Activated gamma-delta T cell treated with anti-CD3 and anti-CD28 coated beads, Interleukin-2, amount 50 U/mL, for 16 hours (primary cell): ENCODE measurements around the gene KCNQ1.

ENCODE experiments used
- DNase-seq: peaks from one replicate; pipeline ENCODE4 v3.0.0-alpha.2; 2020; ENCODE audit warnings: low read depth

Gene KCNQ1

DNA sequence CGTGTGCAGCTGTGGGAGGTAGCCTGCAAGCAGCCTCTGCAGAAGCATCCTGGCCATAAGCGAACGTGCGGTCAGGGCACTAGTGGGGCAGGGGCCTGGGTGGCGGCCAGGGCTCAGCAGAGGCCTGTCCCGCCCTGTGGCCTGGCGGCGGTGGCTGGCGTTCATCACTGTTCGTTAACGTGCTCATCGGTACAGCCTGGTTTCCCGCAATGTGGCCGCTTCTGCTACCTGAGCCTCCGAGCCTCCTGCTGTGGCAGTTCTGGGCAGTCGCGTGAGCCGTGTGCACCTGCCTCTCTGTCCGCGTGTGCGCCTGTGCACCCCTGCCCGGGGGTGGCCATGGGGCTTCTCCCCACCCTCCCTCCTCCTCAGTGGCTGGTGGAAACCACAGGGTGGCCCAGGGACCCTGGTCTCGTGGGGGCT lies 137.1 kb downstream of the KCNQ1 start:
- no peak for DNase-seq

DNA sequence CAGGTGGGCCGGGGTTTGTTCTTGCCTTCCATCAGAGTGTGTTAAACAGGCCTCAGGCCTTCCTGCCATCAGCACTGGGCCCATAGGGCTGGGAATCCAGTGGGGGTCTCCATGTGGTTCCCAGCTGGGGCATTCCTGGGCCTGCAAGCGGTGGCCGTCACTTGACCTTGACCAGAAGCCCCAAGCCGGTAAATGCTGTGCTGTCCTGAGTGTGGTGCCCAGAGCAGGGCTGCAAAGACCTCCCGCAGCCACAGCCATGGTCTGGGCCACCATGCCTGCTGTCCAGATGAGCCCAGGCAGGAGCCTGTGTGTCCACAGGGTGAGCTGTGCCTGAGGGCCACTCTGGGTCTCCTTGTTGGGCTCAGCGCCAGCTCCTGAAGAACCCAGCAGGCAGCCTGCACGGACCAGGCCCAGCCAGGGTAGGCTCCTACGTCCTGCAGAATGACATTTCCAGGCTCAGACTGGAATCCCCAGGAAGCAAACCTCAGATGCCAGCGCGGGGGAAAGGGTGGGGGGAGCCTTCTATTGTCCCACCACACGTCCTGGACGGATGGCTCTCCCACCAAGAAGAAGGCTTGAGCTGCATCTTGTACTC lies 137.6 kb downstream of the KCNQ1 start:
- no peak for DNase-seq

DNA sequence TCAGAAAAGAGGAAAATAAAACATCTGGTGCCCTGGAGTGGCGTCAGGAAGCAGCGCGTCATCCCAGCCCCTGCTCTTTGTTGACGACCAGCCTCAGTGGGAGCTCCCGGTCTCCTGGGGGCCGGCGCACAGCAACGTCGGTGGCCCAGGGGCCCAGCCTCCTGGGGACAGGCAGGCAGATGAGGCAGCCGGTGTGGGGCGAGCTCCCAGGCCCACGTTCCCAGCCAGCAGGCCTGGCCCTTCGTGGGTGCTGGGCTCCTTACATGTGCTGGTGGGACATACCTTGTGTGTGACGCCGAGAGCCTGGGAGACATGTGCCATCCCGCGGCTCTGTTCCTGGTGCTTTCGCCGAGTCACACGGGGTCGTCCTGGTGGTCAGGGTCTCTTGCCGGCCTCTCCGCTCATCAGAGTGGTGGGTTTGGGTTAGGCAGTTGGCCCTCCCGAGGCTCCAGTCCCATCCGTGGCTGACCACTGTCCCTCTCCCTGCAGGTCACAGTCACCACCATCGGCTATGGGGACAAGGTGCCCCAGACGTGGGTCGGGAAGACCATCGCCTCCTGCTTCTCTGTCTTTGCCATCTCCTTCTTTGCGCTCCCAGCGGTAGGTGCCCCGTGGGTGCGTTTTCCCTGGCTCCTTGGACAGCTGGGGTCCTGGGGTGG lies 138.3 kb downstream of the KCNQ1 start:
- DNase-seq = no peak

DNA sequence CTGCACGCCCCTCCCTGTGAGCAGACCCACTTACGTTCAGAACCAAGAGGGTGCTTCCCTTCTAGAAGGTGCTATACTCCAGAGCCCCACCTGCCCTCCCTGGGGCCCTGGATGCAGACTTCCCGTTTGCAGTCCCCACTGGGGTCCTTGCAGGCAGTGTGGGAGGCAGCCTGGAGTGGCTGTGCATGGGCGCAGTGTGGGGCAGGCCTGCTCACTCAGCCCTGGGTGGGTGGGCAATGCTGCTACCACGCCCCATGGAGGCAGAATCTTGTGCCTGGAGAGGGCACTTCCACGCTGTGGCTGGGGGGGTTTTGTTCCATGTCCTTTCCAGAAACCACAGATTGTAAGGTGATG lies 138.8 kb downstream of the KCNQ1 start:
- DNase-seq = no peak

DNA sequence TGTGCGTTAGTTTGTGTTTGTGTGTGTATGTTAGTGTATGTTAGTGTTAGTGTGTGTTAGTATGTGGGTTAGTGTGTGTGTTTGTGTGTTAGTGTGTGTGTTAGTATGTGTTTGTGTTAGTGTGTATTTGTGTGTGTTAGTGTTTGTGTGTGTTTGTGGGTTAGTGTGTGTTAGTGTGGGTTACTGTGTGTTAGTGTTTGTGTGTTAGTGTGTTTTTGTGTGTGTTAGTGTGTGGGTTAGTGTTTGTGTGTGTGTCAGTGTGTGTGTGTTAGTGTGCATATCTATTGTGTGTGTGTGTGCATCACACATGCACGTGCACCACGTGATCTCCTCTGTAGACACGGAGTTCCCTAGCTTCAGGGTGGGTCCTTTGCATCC lies 139.6 kb downstream of the KCNQ1 start:
- DNase-seq = no peak

DNA sequence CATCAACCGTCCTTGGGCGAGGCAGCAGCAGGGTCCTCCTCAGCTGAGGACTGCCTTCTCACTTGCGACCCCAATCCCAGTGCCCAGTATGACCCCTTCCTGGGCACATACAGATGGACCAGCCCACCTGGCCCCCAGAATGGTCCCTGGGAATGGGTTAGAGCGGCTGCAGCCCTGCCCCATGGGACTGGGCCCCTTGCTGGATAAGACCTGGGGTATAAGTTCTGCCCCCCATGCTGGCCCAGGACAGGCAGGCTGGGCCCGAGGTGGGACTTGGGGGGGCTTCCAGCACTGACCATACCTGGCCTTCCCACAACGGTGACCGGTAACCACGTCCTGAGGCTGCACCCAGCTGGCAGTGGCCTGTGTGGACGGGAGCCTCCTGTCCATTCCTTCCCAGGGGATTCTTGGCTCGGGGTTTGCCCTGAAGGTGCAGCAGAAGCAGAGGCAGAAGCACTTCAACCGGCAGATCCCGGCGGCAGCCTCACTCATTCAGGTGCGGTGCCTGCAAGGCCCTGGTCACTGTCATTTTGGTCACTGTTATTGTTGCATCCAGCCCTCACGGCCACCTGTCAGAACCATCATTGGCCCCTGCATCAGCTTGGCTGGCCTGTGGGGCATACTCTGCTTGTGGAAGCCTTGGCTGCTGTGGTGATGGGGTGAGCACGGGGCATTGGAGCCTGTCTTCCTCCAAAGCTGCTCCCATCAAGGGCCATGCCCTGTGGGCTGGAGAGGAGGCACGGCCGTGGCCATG lies 140.2 kb downstream of the KCNQ1 start:
- DNase-seq = no peak

DNA sequence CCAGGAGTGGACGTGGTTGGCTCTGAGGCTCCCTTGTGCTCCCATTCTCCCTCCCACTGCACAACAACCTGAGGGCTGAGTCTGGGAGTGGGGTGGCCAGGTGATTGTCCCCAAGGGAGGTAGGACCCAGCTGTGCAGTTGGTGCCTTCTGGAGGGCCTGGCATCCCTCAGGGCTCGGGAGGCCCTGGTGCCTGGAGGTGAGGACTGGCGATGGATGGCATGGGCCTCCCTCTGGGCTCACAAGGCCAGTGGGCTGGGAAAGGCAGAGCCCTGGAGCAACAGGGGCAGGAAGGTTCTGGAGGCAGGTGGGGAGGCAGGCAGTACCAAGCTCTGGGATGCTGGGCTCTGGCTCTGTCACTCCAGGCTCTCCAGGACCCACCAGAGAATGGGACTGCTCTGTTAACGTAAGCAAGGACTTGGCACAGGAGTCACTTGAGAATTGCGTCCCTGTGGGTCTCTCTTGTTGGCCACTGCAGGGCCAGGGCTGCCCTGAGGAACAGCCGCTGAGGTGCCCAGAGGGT lies 140.8 kb downstream of the KCNQ1 start:
- no peak for DNase-seq

DNA sequence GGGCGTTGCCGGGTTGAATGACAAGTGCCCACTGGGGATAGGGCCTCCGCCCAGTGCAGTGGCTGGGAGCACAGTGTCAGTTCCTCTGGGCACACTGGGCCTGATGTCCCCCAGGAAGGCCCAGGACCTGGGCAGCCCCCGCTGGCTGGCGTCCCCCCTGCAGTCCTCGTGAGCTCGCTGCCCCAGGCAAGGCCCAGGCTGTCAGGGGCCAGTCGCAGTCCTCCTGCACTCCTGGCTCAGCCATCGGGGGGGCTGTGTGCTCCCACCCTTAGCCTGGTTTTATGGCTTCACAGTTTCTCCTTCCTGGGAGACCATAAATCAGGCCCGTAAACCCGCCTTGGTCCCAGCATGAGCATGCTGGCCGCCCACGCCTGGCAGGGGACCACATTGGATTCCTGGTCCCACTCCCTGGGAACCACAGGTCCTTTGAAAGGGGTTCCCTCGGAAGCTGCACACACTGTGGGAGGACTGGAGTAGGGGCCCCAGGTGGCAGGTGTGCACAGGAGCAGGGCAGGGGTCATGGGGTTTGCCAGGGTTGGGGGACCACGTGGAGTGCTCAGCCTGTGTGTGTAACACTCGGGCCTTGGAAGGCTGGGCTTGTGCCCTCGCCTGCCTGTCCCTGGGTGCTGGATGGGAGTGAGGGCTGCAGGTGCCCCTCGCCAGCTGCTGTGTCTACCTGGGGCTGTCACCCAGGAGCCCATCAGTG lies 141.4 kb downstream of the KCNQ1 start:
- no peak for DNase-seq

DNA sequence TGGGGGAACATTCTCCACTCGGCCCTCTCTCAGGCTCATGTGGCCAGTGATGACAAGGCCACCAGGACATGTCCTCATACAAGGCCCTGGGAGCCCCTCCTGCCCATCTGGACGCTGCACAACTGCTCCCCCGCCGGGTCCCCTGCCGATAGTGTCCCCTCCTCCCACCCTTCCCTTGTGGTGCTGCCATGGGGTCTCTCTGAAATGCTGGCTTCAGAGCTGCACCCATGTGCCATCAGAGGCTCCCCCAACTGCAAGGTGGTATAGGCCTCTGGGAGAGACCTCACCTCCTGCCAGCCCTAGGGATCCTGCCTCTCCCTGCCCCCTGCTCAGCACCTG lies 142.0 kb downstream of the KCNQ1 start:
- no peak for DNase-seq

DNA sequence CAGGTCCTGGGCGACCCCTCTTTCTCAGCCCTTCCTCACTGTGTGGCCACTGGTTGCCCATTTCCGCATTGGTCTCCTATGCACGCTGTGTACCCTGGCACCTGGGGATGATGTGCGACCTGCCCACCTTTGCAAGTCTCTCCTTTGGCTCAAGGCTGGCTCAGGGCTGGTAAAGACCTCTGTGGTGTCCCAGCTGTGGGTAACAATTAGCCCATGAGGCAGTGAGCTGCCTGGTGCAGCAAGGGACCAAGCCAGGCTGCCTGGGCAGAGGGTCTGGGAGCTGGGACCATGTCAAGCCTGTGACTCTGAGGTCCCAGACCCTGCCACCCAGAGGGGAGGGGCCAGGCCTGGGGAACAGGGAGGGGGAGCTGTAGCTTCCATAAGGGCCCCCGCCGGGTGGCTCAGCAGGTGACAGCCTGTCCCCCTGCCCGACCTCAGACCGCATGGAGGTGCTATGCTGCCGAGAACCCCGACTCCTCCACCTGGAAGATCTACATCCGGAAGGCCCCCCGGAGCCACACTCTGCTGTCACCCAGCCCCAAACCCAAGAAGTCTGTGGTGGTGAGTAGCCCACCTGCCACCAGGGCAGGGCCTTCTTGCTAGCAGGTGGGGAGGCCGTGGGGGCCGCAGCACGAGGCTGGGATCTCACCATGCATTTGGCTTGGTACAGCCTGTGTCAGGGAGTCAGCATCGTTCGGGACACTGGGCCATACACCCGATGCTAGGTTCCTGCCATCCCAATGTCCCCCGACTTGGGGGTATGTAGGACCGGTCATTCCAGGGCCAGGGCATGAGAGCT lies 142.5 kb downstream of the KCNQ1 start:
- no peak for DNase-seq

DNA sequence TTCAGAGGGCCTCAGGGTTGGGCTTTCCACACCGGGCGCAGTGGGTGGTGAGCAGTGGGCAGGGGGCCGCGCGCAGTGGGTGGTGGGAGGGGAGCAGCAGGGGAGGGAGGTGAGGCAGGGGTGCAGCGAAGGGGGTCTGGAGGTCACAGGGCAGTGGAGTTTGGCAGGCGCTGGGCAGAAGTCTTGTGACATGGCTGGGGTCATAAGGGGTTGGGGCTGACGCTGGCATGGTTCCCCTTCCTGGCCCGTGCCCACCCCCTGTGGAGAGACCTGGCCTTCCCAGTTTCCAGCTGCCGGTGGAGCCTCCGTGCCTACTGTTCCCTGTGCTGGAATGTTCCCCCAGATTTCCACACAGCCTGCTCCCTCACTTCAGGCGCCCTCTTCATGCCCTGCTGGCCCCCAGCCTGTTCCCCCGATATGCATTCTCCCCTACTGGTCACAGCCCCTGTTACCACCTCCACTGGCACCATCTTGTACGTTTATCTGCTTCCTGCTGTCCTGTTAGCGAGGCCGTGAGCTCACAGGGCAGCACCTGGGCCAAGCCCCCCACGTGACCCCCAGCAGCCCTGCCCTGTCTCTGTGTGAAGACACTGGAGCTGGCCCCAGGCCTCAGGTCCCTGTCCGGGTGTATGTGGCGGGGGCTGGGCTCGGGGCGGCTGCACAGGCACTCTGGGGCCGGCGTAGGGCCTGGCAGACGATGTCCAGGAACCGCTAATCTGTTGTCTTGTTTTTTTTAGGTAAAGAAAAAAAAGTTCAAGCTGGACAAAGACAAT lies 143.4 kb downstream of the KCNQ1 start:
- no peak for DNase-seq

DNA sequence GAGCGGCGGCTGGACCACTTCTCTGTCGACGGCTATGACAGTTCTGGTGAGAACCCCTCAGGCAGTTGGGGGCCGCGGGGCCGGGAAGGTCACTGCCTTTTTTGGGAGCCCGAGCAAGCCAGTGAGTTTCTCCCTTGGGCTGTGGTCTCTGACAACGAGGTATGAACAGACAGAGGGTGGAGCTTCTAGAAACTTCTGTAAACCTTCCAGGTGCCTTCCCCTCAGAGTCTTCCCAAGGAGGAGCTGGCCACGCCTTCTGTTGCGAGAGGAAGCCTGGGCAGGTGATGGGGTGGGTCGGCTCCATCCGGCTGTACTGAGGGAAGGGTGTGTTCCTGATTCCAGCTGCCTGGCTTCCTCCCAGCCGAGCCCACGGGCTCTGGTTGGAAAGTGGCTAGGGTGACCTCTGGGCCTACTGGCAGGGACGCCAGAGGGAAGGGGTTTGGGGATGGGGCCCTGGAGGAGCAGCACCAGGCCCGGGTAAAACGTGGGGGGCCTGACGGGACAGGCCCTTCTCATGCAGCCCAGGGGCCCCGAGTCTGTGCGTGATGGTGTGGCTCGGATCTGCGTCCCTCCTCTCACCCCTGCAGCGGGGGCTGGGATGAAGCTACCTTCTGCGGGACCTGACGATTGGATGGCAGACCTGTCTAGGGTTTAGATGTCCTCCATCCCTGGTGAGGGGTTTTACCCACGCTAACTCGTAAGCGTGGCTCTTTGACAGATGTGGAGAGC lies 144.2 kb downstream of the KCNQ1 start:
- DNase-seq = no peak

DNA sequence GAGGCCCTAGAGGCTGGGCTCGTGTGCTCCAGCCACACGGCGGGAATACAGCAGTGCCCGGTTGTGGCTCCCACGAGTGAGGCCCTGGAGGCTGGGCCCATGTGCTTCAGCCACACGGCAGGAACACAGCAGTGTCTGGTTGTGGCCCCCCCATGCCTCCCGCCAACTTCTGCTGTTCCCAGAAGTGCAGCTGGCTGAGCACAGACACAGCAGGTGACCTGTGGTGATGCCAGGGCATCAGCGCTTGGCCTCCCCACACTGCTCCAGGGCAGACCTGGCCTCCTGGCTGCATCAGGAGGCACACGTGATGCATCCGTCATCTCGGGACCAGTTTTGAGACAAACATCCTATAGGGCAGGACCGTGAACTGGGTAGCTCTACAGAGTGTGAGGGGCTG lies 144.7 kb downstream of the KCNQ1 start:
- DNase-seq = no peak

DNA sequence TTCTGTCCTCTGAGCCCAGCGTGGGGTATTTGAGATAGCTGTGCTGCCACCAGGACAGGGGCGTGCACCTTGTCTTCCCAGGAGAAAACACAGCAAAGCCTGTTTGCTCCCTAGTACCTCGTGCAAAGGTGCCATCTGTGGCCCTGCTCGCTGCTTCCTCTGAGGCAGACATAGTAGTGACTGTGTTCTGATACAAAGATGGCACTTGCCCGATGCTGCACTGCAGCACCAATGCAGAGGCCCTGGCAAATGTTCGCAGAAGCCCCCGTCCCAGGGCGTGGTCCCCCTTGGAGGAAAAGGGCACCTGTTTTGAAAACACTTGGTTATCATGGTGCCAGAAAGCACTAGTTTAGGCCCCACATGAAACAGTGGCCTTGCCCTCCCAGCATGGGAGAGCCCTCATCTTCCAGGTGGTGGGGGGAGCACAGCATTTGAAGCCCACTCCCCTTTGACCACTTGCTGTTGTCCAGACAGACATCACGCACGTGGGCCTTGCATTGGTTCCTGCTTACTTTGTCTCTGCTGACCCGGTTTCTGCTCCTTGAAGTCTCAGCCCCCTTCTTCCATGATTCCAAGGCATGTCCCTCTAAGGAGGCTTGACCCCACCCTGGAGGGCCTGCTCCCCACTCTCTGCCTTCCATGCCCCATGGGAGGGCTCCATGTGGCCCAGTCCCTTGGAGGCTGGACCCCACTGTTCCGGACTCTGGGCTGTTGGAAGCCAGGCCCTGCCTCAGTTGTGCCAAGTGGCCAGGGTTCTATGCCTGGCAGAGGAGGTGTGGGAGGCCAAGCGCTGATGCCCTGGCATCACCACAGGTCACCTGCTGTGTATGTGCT lies 145.5 kb downstream of the KCNQ1 start:
- DNase-seq = no peak

DNA sequence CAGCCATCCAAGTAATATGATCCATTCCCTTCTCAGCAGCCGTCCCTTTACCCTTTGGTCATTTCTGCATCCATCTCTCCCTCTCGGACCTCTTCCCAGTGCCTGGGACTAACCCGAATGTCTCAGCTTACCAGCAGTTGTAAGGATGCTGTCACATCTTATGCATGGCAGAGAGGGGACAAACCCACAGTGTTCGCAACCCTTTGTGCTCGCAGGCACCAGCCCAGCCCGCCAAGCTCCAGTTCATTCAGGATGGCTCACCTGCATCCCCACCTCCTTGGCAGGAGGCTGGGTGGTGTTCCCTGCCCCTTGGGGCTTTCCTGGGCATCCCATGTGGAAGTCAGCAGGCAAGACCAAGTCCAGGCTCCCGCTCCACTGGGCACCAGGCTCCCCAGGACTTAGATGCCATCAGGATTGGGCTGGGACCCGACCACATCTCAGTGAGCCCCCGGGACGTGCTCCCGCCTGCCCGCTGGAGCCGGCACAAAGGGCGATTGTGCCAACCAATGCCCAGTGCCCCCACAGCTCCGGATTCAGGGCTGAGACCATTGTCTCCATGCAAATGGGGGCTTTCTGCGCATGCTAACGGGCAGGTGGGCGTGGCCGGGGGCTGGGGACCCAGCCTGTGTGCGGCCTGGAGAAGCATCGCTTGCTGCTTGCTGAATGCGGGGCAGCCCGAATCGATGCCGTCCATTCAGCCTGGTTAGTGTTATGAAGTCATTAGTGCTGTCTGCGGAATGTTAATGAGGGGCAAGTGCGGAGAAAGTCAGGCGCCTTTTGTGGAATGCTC lies 146.4 kb downstream of the KCNQ1 start:
- DNase-seq = no peak

DNA sequence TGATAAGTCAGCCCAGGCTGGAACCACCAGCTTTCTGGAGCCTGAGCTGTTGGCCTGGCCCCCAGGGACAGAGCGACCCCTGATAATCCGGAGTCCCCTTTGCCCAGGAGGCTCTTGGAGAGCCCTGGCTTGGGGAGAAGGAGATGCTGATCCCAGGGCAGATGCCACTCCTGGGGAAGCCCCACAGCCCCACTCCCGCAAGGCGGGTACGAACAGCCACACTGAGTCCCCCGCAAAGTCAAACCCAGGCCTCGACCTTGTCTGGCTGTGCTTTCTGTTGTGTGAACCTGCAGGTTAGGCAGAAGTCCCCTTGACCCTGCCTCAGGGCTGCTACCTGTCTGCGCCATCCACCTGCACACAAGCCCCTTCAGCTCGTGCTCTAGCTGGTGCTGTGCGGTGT lies 147.0 kb downstream of the KCNQ1 start:
- no peak for DNase-seq

DNA sequence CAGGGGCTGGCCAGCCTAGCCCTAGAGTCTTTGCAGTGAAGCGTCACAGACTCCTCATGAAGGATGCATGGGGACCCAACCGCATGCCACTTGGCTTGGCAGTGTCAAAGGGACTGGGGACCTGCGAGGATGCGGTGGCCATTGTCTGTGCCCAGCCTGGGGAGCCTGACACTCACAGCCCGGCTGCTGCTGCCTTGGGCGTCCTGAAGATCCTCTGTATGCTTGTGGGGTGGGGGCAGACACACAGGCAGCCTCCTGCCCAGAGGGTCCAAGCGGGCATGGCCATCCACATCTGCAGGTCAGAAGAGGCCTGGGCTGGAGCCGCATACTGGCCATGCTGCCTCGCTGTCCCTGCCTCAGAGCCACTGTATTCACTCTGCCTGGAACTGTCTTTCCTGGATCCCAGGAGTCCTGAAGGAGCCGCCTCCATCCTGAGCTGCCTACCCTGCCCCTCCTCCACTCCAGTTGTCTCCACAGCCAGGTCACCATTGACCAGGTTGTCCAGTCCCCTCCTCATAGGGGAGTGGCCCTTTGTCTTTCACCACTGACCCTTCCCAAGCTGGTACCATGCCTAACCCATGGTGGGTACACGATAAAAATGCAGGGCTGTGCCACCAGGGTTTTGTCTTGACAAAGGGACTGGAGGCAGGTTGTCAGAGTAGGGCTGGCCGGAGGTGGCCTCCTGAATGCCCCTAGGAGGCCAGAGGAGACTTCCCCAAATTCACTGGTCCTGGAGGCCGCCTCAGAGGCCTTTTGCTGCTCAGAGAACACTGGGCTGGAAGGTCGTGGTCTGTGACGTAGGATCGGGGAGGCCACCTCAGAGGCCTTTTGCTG lies 148.0 kb downstream of the KCNQ1 start:
- no peak for DNase-seq

DNA sequence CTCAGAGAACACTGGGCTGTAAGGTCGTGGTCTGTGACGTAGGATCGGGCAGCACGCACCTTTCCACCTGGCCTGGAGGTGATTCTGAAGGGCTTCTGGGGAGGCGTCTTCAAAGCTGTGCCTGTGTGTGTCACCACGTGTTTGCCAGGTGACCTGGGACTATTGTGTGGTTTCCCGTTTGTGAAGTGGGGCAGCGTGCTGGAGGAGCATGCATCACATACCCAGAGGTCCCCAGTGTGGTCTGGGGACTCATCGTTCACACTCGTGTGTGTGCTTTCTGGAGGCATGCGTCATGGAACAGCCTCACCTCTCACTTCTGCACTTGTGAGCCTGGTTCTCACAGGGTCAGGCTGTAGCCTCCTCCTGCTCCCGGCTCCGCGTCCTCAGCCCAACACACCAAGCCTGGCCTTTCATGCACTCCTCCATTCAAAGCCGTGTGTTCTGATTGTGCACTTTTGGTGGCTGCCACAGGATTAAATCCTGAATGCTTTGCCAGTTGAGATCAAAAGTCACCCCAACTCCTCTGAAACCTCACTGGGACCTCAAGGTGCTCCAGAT lies 148.7 kb downstream of the KCNQ1 start:
- DNase-seq = no peak
